ENCODE data around the gene ANK3. TPM values are rescaled to one million over a fixed set of nuclear protein-coding genes. Genes with fewer than 3 reads are reported as not detected.

Gene ANK3
- total RNA-seq, 1 experiment from 2014 or later, result 0.97 TPM

DNA sequence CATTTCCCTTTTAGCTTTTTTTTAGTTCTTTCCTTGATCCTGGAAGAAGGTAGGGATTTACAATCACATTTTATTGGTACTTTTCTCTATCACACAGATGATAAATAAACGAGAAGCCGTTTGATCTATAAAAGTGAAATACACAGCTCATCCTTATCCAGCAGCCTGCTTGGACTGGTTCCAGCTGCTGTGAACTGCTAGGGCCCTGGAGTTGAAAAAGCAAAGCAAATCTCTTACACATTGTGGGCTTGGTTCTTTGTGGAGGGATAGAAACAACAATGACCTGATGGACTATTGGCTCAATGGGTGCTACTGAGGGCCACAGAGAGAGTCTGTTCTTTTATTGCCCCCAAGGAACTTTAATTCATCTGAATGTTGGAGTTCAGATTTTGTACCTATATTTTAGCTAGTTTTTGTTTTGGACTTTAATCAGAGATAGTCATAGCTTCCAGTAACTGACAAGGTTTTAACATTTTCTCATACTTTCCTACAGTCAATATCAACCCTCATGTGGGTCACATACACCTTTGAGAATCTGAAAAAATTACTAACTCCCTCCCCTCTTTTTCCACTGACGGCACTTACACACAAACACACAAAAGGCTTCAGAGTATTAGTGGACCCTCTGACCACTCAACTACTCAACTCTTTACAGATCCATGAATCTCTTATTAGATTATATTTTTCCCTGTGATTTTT is 391.7 kb downstream of the ANK3 start:
- DNase-seq (ENCODE audit: low read depth in 1 of 2, low spot score in 2 of 2), result no peak
- Histone ChIP-seq H3K27me3 (replicated peaks) (no peaks in the 10 kb centered on the region), H3K9me3 (replicated peaks) (no peaks in the 10 kb centered on the region), H3K4me1 (replicated peaks) (no peaks in the 10 kb centered on the region), H3K27ac (no peak overlapping the region), H3K36me3 (no peaks in the 10 kb centered on the region), H3K4me3 (no peak overlapping the region)

DNA sequence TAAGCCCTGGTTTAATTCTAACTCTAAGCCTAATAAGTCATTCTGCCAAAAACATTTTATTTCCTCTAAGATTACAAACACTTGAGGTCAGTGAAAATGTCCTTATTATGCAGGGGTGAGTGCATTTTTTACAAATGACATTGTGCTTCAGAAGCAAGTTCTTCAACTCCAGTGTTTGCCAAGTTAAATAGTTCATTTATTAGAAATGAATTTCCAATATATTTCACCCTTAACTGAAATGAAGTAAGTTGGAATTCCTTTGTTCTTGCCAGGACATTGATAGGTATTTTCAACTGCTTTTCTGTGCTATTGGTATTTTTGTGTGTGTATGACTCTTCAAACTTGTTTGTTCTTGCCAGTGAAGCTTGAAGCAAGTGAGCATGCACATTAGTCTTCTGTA is 393.8 kb downstream of the ANK3 start:
- DNase-seq (ENCODE audit: low read depth in 1 of 2, low spot score in 2 of 2), result no peak
- Histone ChIP-seq H3K27ac (no peak overlapping the region), H3K27me3 (replicated peaks) (no peaks in the 10 kb centered on the region), H3K9me3 (replicated peaks) (no peaks in the 10 kb centered on the region), H3K4me1 (replicated peaks) (no peaks in the 10 kb centered on the region), H3K36me3 (no peaks in the 10 kb centered on the region), H3K4me3 (no peak overlapping the region)

GRCh38 chr10:59993931-59994330 is 395.7 kb downstream of the ANK3 start:
- Histone ChIP-seq H3K4me3 (no peak overlapping the region), H3K9me3 (replicated peaks) (no peaks in the 10 kb centered on the region), H3K27me3 (replicated peaks) (no peaks in the 10 kb centered on the region), H3K4me1 (replicated peaks) (no peaks in the 10 kb centered on the region), H3K36me3 (no peaks in the 10 kb centered on the region), H3K27ac (no peak overlapping the region)
- DNase-seq (ENCODE audit: low read depth in 1 of 2, low spot score in 2 of 2), result no peak

DNA sequence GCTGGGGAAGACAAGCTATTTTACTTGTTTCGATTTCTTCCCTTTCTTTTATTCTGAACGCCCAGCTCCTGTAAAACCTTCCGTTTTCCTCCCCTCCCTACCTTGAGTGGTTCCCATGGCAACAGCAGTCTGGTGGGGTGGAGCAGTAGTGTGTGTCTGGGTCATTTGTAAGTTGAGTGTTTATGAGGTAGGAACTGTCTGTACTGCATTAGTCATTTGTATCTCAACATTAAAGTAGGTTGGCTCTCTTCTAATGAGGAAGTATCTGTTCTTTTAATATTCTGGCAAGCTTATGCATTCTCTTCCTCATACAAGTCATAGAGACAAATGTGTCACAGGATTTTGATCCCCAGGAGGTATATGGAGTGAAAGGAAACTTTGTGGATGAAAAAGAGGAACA is 398.0 kb downstream of the ANK3 start:
- no peaks in the 10 kb centered on the region for H3K4me1 ChIP-seq (replicated peaks)
- no peaks in the 10 kb centered on the region for H3K27me3 ChIP-seq (replicated peaks)
- no peaks in the 10 kb centered on the region for H3K9me3 ChIP-seq (replicated peaks)
- no peak overlapping the region for H3K27ac ChIP-seq
- H3K4me3 ChIP-seq, result no peak overlapping the region
- DNase-seq (ENCODE audit: low read depth in 1 of 2, low spot score in 2 of 2), result no peak
- no peaks in the 10 kb centered on the region for H3K36me3 ChIP-seq

DNA sequence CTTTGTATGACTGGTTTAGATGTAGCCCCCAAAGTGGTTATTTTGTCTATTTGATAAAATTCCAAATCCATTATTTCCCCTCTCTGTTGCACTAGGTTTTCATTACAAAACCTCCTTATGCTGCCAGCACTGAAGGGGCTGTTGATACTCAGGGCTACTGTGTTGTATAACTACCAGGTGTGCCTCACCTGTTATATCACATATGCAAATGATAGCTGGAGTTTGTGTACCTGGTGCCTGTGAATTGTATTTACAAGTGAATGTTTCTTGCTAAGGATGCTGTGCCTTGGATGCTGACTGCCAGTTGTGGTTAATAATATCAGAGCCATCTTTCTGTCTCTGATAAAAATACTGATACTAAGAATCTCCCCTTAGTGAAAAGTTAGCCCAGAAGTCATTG is 398.6 kb downstream of the ANK3 start:
- no peaks in the 10 kb centered on the region for H3K27me3 ChIP-seq (replicated peaks)
- H3K4me3 ChIP-seq, result no peak overlapping the region
- no peaks in the 10 kb centered on the region for H3K9me3 ChIP-seq (replicated peaks)
- no peak for DNase-seq (ENCODE audit: low read depth in 1 of 2, low spot score in 2 of 2)
- H3K36me3 ChIP-seq, result no peaks in the 10 kb centered on the region
- H3K27ac ChIP-seq, result no peak overlapping the region
- H3K4me1 ChIP-seq (replicated peaks), result no peaks in the 10 kb centered on the region

- no peaks in the 10 kb centered on the region for H3K36me3 ChIP-seq
- no peak overlapping the region for H3K27ac ChIP-seq
- no peak overlapping the region for H3K4me3 ChIP-seq
- no peaks in the 10 kb centered on the region for H3K9me3 ChIP-seq (replicated peaks)
- no peaks in the 10 kb centered on the region for H3K4me1 ChIP-seq (replicated peaks)
- no peaks in the 10 kb centered on the region for H3K27me3 ChIP-seq (replicated peaks)
- no peak for DNase-seq (ENCODE audit: low read depth in 1 of 2, low spot score in 2 of 2)
Measured at GRCh38 chr10:59985639-59986038, 404.0 kb downstream of the ANK3 start.

DNA sequence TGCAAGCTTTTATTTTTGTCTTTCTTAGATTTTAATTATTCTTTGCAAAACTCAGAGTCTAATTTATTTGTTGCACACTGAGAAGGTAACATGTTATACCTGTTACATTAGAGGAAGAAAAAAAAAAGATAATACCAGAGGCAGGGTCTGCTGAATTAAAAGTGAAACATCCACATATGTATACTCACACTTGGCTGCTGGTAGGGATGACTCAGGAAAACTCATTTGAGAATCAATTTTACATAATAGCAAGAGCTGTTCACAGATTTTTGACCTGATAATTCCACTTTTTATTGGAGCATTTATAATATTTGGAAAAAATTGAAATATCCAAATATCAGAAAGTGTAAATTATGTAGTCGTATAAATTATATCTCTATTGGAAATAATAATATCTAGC is 405.3 kb downstream of the ANK3 start:
- no peaks in the 10 kb centered on the region for H3K4me1 ChIP-seq (replicated peaks)
- DNase-seq (ENCODE audit: low read depth in 1 of 2, low spot score in 2 of 2), result no peak
- no peaks in the 10 kb centered on the region for H3K27me3 ChIP-seq (replicated peaks)
- H3K36me3 ChIP-seq, result no peaks in the 10 kb centered on the region
- H3K9me3 ChIP-seq (replicated peaks), result no peaks in the 10 kb centered on the region
- H3K27ac ChIP-seq, result no peak overlapping the region
- H3K4me3 ChIP-seq, result no peak overlapping the region

DNA sequence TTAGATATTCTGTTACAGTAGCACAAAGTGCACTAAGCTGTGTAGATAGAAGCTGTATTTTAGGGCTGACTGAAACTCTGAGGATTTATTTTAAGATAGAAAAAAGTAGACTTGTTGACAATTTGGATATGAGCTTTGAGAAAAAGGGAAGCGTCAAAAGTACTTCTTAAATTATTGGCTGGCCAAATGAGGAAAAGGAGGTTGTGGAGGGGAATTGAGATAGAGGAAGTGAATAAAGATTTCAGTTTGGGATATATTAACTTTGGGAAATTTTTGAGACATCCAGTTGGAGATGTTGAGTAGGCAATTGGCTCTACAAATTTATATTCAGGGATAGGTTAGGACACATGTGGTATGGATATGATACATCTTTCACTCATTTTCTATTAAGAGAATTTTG is 409.3 kb downstream of the ANK3 start:
- H3K36me3 ChIP-seq, result no peaks in the 10 kb centered on the region
- no peaks in the 10 kb centered on the region for H3K4me1 ChIP-seq (replicated peaks)
- DNase-seq (ENCODE audit: low read depth in 1 of 2, low spot score in 2 of 2), result no peak
- no peak overlapping the region for H3K4me3 ChIP-seq
- no peaks in the 10 kb centered on the region for H3K27me3 ChIP-seq (replicated peaks)
- no peaks in the 10 kb centered on the region for H3K9me3 ChIP-seq (replicated peaks)
- H3K27ac ChIP-seq, result no peak overlapping the region

GRCh38 chr10:59977486-59977885 is 412.2 kb downstream of the ANK3 start:
- Histone ChIP-seq H3K9me3 (replicated peaks) (no peaks in the 10 kb centered on the region), H3K27me3 (replicated peaks) (no peaks in the 10 kb centered on the region), H3K4me1 (replicated peaks) (no peaks in the 10 kb centered on the region), H3K4me3 (no peak overlapping the region), H3K36me3 (no peaks in the 10 kb centered on the region), H3K27ac (no peak overlapping the region)
- DNase-seq (ENCODE audit: low read depth in 1 of 2, low spot score in 2 of 2), result no peak

DNA sequence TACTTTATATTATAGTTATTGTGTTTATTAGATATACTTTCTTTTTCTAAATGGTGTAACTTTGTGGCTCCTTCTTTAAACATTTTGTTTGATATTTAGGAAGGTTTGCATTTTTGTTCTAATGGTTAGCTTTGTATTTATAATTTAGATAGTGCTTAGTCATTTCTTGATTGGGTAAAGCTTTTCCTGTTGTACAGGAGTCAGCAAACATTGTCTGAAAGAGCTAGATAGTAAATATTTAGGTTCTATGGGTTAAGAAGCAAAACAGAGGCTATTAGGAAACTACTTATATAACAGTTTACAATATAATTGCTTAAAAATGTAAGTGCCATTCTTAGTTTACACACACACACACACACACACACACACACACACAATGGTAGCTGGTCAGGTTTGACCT is 412.8 kb downstream of the ANK3 start:
- Histone ChIP-seq H3K4me1 (replicated peaks) (no peaks in the 10 kb centered on the region), H3K27me3 (replicated peaks) (no peaks in the 10 kb centered on the region), H3K9me3 (replicated peaks) (no peaks in the 10 kb centered on the region), H3K36me3 (no peaks in the 10 kb centered on the region), H3K27ac (no peak overlapping the region), H3K4me3 (no peak overlapping the region)
- no peak for DNase-seq (ENCODE audit: low read depth in 1 of 2, low spot score in 2 of 2)

Data from SJSA1 (cell line).